ENCODE results near the gene OR11L1.

Gene OR11L1

DNA sequence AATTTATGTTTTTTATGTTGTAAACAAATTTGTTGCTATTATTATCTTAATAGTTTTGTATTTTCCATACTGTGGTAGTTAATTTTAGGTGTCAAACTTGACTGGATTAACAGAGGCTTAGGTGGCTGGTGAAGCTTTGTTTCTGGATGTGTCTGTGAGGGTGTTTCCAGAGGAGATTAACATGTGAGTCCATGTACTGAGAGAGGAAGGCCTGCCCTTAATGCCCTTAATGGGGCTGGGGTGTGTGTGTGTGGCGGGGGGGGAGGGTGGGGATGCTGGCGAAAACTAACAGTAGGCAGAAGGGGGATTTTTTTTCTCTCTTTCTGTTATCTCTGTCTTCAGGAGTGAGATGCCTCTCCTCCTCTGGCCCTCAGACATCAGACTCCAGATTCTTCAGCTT, 19.6 kb downstream of the OR11L1 start:
- no peak for DNase-seq (ENCODE audit: low read depth in 1 of 2, low spot score in 1 of 2)

DNA sequence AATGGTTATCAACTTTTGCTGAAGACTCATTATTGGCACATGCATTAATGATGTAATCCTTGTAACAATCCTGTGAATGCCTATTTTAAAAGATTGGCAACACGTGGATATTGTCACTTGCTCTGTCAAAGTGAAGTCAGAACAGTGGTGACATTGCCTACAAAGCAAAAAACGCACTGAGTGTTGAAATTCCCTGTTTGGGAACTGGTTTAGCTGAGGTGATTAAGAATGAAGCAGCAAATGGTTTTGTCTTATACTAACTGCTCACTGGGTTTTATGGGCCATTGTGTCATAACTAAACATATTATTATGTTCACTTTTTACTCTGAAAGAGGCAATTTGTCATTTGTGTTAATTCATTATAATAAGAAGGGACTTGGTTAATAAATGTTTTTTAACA, 29.1 kb downstream of the OR11L1 start:
- no peak for DNase-seq (ENCODE audit: low read depth in 1 of 2, low spot score in 1 of 2)

DNA sequence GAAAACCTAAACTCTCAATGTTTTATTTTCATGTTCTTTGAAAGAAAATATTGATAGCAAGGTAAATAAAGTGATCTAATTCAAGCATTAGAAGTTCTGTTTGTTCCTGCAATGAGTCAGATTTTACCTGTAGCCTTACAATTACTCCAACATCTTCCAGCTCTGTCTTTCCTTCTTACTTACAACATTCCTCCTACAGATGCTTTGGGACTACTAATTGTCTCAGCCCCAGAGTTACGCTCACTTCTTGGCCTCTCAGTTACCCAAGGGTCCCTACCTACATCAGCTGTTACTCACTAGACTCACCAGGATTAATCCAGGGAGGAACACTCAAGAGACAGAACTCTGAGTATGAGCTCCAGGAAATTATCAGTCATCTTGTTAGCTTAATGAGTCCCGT, 44.2 kb downstream of the OR11L1 start:
- DNase-seq (ENCODE audit: low read depth in 1 of 2, low spot score in 1 of 2) = no peak

All from activated T-helper 1 cell treated with anti-CD3 and anti-CD28 coated beads, Interleukin-2, amount 50 U/mL, for 16 hours (primary cell).